GM20000 (cell line): Measurements from ENCODE around the gene VWA8.

Experiments
- DNase-seq: peaks from one replicate; pipeline ENCODE4 v3.0.0; 2012; ENCODE audit warnings: low spot score
- TF ChIP-seq, protein P1 (sequence below): IDR thresholded peaks from 2 replicates; pipeline ENCODE4 v1.5.1; 2012; ENCODE audit warnings: mild to moderate bottlenecking, control low read depth; ENCODE audit errors: extremely low read depth, missing control alignments

The VWA8 gene

DNA sequence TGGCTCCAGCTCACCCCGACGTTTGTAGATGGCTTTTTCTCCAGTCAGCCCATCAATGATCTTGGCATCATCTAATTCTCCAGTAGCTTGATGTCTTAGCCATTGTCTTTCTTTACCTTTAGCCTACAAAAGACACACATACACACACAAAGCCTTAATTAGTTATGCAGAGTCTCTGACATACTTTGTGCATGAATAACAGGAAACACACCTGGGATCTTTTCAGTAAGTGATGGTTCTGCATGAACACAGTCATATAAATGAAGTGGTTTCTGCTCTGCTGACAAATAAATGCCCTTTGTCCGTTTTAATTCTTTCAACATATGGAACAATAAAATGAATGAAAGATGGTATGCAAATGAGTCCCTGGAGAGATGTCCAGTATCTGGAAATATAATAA, 370.3 kb downstream of the VWA8 start:
- TF ChIP-seq, protein P1, sequence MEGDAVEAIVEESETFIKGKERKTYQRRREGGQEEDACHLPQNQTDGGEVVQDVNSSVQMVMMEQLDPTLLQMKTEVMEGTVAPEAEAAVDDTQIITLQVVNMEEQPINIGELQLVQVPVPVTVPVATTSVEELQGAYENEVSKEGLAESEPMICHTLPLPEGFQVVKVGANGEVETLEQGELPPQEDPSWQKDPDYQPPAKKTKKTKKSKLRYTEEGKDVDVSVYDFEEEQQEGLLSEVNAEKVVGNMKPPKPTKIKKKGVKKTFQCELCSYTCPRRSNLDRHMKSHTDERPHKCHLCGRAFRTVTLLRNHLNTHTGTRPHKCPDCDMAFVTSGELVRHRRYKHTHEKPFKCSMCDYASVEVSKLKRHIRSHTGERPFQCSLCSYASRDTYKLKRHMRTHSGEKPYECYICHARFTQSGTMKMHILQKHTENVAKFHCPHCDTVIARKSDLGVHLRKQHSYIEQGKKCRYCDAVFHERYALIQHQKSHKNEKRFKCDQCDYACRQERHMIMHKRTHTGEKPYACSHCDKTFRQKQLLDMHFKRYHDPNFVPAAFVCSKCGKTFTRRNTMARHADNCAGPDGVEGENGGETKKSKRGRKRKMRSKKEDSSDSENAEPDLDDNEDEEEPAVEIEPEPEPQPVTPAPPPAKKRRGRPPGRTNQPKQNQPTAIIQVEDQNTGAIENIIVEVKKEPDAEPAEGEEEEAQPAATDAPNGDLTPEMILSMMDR = no peak
- no peak for DNase-seq

DNA sequence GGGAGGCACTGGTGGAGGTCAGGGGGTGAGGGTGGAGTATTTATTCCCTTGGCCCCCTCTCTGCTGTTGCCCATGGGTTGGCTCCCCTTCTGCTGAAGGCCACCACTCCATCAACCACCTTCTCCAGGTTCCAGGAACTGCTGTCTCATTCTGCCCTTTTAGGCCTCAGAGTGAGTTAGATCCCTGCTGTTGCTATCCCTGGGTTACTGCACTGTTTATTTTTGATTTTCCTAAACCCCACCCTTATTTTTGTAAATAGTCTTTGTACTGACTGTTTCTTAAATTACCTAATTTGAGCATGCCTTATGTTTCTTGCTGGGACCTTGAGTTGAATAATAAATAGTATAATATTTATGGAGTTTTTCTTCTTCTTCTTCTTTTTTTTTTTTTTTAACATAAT, 370.8 kb downstream of the VWA8 start:
- DNase-seq = no peak
- TF ChIP-seq, protein P1 = no peak

DNA sequence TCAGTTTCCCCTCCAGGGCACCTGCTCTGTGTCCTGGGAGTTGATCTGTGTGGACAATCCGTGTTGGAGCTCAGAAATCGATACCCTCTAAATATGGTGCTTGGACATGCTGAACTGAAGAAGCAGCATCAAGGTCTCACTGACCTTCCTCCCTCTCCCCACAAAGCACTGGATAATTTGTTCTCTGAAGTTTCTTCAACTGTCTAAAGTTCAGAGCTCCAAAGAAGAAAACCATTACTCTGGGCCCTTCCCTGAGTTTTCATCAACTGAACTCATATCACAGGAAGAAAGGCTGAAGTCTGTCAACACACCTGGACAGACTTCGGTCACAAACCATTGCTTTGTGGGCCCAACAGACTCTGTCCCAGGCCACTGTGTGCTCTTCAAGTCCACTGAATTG, 371.5 kb downstream of the VWA8 start:
- TF ChIP-seq, protein P1 = no peak
- DNase-seq = no peak

DNA sequence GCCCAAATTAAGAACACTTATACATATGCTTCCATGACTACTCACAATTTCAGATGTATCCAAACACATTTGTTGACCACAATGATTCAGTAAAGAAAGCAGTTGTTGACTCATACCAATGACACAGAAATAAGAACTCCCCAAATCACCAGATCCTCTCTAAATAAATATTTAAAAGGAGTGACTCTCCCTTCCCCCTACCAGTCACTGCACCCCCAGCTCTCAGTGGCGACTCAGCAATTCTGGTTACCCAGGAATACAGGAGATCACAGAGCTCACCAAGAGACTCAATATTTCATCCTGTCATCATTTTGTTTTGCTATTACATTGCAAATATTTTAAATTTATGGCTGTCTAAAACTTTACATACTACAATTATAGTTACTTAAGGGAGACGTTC, 372.0 kb downstream of the VWA8 start:
- no peak for DNase-seq
- TF ChIP-seq, protein P1 = no peak

DNA sequence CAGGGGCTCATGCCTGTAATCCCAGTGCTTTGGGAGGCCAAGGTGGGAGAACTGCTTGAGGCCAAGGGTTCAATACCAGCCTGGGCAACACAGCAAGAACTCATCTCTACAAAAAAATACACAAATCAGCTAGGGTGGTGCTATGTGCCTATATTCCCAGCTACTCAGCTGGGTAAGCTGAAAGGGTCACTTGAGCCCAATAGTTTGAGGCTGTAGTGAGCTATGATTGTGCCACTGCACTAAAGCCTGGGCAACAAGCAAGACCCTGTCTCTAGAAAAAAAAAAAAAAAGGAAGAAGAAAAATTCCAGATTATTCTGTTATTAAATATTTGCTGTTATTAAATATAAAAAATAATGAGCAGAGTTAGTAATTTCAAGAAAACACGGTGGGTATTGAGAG, 372.5 kb downstream of the VWA8 start:
- TF ChIP-seq, protein P1 = no peak
- DNase-seq = no peak

DNA sequence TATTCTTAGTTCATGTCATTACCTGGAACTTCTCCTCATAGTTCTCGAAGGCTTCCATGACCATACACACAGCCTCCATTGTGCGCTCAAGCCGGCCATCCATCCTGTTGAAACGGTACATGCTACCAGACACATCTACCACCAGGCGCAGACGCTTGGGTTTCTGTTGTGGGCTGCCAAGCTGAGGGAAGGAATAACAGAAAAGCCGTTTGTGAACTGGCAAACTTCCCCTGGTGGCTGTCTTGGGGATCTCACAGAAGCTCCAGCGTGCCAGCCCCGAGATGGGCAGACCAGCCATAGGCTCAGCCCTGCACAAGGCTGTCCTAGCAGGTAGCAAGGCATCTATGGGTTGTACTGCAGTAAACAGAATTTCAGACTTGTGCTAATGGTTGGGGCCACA, 373.4 kb downstream of the VWA8 start:
- DNase-seq = no peak
- TF ChIP-seq, protein P1 = no peak

DNA sequence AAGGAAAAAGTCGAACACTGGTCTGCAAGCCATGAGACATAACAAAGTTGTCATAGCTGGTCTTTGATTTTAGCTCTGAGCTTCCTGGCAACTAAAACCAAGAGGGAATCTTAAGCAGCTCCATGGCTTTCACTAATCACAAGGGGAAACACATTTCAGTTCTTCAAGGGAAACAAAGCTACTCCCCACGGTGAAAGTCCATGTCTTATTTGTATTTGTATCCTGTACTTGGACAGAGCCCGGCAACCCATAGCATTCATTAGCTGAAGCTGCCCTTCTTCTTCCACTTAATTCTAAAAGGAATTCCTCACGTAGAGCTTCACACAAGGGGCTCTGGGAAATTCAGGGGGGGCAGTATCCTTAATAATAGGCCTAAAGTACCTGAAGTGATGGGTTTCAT, 374.7 kb downstream of the VWA8 start:
- no peak for DNase-seq
- TF ChIP-seq, protein P1 = no peak
